Measurements from ENCODE around the gene KCNIP3.
A peak's percentile ranks its signal among the peaks of the same experiment; 100 is the strongest.

Gene KCNIP3

DNA sequence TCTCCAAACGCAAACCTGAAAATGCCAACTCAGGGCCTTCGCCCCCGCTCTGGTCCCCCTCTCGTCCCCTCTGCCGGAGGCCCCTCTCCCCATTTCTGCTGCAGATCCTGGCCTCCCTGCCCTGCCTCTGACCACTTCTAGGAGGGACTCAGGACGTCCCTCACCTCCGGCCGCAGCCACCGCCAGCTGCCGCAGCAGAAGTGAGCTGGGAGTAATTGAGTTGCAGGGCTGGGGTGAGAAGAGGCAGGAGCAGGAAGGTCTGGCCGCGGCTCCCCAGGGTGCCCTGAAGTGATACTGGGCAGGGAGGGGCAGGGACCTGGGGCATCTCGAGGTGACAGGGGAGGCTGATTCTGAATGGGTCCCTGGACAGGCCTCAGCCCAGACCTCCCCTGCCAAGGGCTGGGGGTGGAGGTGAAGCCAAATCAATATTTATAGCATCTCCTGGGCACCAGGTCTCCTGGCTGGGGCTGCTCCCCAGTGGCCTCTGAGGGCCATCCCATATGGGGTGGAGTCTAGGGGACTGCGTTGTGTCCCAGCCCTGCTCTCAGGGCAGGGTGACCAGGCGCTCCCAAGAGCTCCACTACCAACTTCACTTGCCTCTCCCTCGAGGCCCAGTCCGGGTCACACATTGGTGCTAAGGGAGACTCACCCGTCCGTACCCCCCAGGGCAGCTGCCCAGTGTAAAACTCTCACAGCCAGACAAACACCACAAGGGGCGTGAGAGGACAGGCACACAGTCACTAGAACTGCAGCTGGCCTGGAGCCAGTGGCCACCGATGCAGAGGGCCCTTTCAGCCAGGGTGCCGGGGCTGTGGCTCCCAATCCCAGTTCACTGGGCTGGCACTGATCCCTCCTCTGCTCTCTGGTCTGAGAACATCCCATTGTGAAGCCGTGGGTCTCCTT is 33.0 kb downstream of the KCNIP3 start:
- DNase-seq (ENCODE audit: low spot score) (no peak), ATAC-seq (ENCODE audit: low read depth) (no peak)
- peaks cover 9% of the 10 kb centered on the region for H3K4me1 ChIP-seq (ENCODE audit: insufficient read depth, poor library complexity, severe bottlenecking)
- H3K4me3 ChIP-seq (ENCODE audit: severe bottlenecking), result no peak overlapping the region
- H3K36me3 ChIP-seq (ENCODE audit: low read depth), result no peaks in the 10 kb centered on the region
- H3K9me3 ChIP-seq (ENCODE audit: severe bottlenecking), result no peaks in the 10 kb centered on the region
- TF ChIP-seq, protein P1, sequence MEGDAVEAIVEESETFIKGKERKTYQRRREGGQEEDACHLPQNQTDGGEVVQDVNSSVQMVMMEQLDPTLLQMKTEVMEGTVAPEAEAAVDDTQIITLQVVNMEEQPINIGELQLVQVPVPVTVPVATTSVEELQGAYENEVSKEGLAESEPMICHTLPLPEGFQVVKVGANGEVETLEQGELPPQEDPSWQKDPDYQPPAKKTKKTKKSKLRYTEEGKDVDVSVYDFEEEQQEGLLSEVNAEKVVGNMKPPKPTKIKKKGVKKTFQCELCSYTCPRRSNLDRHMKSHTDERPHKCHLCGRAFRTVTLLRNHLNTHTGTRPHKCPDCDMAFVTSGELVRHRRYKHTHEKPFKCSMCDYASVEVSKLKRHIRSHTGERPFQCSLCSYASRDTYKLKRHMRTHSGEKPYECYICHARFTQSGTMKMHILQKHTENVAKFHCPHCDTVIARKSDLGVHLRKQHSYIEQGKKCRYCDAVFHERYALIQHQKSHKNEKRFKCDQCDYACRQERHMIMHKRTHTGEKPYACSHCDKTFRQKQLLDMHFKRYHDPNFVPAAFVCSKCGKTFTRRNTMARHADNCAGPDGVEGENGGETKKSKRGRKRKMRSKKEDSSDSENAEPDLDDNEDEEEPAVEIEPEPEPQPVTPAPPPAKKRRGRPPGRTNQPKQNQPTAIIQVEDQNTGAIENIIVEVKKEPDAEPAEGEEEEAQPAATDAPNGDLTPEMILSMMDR (IDR thresholded peaks at IDR 0.05; ENCODE audit: poor library complexity, severe bottlenecking), result no peak
- no peaks in the 10 kb centered on the region for H3K27me3 ChIP-seq (ENCODE audit: insufficient read depth, poor library complexity, severe bottlenecking)
- H3K27ac ChIP-seq (ENCODE audit: poor library complexity, severe bottlenecking), result no peak overlapping the region

DNA sequence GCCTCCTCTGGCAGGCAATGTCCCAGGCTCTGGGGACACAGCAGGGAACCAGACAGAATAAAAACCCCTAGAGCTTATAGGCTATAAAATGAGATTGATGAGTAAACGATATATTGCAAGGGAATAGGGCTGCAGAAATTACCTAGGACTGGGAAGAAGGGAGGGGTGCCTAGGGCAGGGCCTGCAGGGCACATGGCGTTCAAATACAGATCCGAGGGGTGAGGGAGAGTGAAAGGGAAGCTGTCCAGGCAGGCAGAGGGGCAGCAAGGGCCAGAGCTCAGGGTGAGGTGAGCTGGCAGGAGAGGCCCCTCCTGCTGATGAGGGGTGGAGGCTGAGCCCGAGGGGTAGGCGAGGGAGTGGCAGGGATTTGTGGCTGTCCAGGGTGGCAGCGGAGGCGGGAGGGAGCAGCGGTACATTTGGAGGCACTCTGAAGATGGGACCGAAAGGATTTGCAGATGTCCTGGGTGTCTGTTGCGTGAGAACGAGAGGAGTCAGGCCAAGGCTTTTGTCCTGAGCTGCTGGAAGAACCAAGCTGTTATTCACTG is 33.7 kb downstream of the KCNIP3 start:
- no peaks in the 10 kb centered on the region for H3K27me3 ChIP-seq (ENCODE audit: insufficient read depth, poor library complexity, severe bottlenecking)
- peaks cover 9% of the 10 kb centered on the region for H3K4me1 ChIP-seq (ENCODE audit: insufficient read depth, poor library complexity, severe bottlenecking)
- no peak overlapping the region for H3K4me3 ChIP-seq (ENCODE audit: severe bottlenecking)
- ATAC-seq (ENCODE audit: low read depth), result no peak
- H3K36me3 ChIP-seq (ENCODE audit: low read depth), result no peaks in the 10 kb centered on the region
- TF ChIP-seq, protein P1 (IDR thresholded peaks at IDR 0.05; ENCODE audit: poor library complexity, severe bottlenecking), result no peak
- no peak overlapping the region for H3K27ac ChIP-seq (ENCODE audit: poor library complexity, severe bottlenecking)
- no peak for DNase-seq (ENCODE audit: low spot score)
- no peaks in the 10 kb centered on the region for H3K9me3 ChIP-seq (ENCODE audit: severe bottlenecking)

DNA sequence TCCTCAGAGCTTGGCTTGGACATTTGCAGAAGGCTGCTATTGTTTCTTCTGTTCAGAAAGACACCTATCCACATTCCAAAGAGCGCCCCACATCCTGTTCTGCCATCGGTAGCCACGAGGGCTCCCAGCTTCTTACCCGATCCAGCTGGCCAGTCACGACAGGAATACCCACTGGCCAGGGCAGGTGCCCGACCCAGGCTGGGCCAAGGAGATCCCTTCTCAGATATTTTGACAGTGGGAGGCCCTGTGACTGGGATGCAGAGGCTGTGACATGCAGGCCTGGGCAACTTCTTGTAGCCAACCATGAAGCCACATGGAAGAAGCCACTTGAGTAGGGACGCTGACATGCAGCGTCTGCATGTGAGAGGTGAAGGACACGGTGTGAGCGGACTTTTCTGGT is 34.5 kb downstream of the KCNIP3 start:
- Histone ChIP-seq H3K4me3 (ENCODE audit: severe bottlenecking) (no peak overlapping the region), H3K9me3 (ENCODE audit: severe bottlenecking) (no peaks in the 10 kb centered on the region), H3K4me1 (ENCODE audit: insufficient read depth, poor library complexity, severe bottlenecking) (peaks cover 9% of the 10 kb centered on the region), H3K27ac (ENCODE audit: poor library complexity, severe bottlenecking) (no peak overlapping the region), H3K36me3 (ENCODE audit: low read depth) (no peaks in the 10 kb centered on the region), H3K27me3 (ENCODE audit: insufficient read depth, poor library complexity, severe bottlenecking) (no peaks in the 10 kb centered on the region)
- TF ChIP-seq, protein P1 (IDR thresholded peaks at IDR 0.05; ENCODE audit: poor library complexity, severe bottlenecking), result no peak
- ATAC-seq (ENCODE audit: low read depth) (no peak), DNase-seq (ENCODE audit: low spot score) (no peak)

DNA sequence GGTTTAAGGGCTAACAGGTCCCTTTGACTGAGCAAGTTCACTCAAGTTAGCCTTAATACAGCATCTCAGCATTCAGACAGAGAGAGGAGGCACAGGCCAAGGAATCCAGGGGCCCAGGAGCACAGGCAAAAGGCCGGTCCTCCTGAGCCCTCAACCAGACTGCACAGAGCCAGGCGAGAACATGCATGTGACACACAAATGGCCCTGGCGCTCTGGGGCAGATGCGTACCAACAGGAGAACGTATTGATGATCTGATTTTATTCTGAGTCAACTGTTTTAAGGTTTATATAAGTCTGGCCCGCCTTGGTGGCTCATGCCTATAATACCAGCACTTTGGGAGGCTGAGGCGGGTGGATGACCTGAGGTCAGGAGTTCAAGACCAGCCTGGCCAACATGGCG is 34.9 kb downstream of the KCNIP3 start:
- TF ChIP-seq, protein P1 (IDR thresholded peaks at IDR 0.05; ENCODE audit: poor library complexity, severe bottlenecking), result no peak
- no peak for DNase-seq (ENCODE audit: low spot score)
- H3K27ac ChIP-seq (ENCODE audit: poor library complexity, severe bottlenecking), result no peak overlapping the region
- no peaks in the 10 kb centered on the region for H3K27me3 ChIP-seq (ENCODE audit: insufficient read depth, poor library complexity, severe bottlenecking)
- H3K36me3 ChIP-seq (ENCODE audit: low read depth), result no peaks in the 10 kb centered on the region
- ATAC-seq (ENCODE audit: low read depth), result no peak
- no peak overlapping the region for H3K4me3 ChIP-seq (ENCODE audit: severe bottlenecking)
- peaks cover 9% of the 10 kb centered on the region for H3K4me1 ChIP-seq (ENCODE audit: insufficient read depth, poor library complexity, severe bottlenecking)
- H3K9me3 ChIP-seq (ENCODE audit: severe bottlenecking), result no peaks in the 10 kb centered on the region

DNA sequence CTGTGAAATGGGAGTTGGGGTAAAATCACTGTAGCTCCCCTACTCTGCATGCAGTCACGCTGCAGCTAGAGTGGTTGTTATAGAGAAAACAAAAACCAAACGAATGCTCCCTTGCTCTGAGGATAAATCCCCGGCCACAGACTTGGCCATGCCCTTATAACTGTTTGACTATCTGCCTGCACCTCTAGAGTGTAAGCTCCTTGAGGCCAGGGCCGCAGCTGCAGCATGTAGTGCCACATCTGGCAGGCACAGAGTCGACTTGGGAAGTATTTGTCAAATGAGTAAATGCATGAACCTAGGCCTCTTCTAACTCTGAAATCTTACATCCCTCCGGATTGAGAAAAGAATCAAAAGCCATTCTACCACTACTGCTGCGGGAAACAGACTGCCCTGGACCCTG is 35.9 kb downstream of the KCNIP3 start:
- H3K27ac ChIP-seq (ENCODE audit: poor library complexity, severe bottlenecking), result peak overlapping the region; percentile 58
- no peaks in the 10 kb centered on the region for H3K36me3 ChIP-seq (ENCODE audit: low read depth)
- H3K27me3 ChIP-seq (ENCODE audit: insufficient read depth, poor library complexity, severe bottlenecking), result no peaks in the 10 kb centered on the region
- ATAC-seq (ENCODE audit: low read depth) (no peak), DNase-seq (ENCODE audit: low spot score) (no peak)
- TF ChIP-seq, protein P1 (IDR thresholded peaks at IDR 0.05; ENCODE audit: poor library complexity, severe bottlenecking), result no peak
- H3K9me3 ChIP-seq (ENCODE audit: severe bottlenecking), result no peaks in the 10 kb centered on the region
- H3K4me1 ChIP-seq (ENCODE audit: insufficient read depth, poor library complexity, severe bottlenecking), result peaks cover 9% of the 10 kb centered on the region
- no peak overlapping the region for H3K4me3 ChIP-seq (ENCODE audit: severe bottlenecking)
